CD14-positive monocyte (primary cell): ENCODE measurements around the gene PPT1. TPM values are rescaled to one million over a fixed set of nuclear protein-coding genes. Genes with fewer than 3 reads are reported as not detected.
A peak's percentile ranks its signal among the peaks of the same experiment; 100 is the strongest.

Source experiments
- DNase-seq, 3 donors: peaks; one replicate each; pipeline ENCODE4 v3.0.0-alpha.2; 2011 to 2022
- H2AFZ ChIP-seq: 2 replicates; pipeline ENCODE4 v1.6.0; 2012; ENCODE audit warnings: mild to moderate bottlenecking, low read depth, low read length, inconsistent platforms; ENCODE audit not compliant: insufficient read depth, poor library complexity, severe bottlenecking
- H3K27ac ChIP-seq, 2 donors: 1 replicate in 1 of 2; 2 replicates in 1 of 2; pipeline ENCODE4 v1.5.1; 2012 to 2013; ENCODE audit warnings: low read length in 2 of 2, control low read depth in 1 of 2, inconsistent platforms in 1 of 2, low read depth in 1 of 2, mild to moderate bottlenecking in 1 of 2
- H3K27me3 ChIP-seq, 2 donors: one replicate each; pipeline versions ENCODE4 v1.6.0 to v1.6.1; 2011 to 2013; ENCODE audit warnings: low read length in 2 of 2; ENCODE audit not compliant: control insufficient read depth in 2 of 2, insufficient read depth in 2 of 2
- H3K36me3 ChIP-seq, 2 donors: replicated peaks in 1 of 2; 1 replicate in 1 of 2; 2 replicates in 1 of 2; pipeline versions ENCODE4 v1.5.1 to v1.6.1; 2012 to 2013; ENCODE audit warnings: low read length in 2 of 2, control low read depth in 1 of 2, inconsistent platforms in 1 of 2, mild to moderate bottlenecking in 1 of 2; ENCODE audit not compliant: insufficient read depth in 2 of 2, control insufficient read depth in 1 of 2
- H3K4me1 ChIP-seq, 2 donors: 1 replicate in 1 of 2; 2 replicates in 1 of 2; pipeline versions ENCODE4 v1.5.1 to v1.6.1; 2012 to 2013; ENCODE audit warnings: low read length in 2 of 2, control low read depth in 1 of 2, inconsistent platforms in 1 of 2, mild to moderate bottlenecking in 1 of 2, moderate library complexity in 1 of 2; ENCODE audit not compliant: insufficient read depth in 2 of 2, control insufficient read depth in 1 of 2
- H3K4me2 ChIP-seq: replicated peaks from 2 replicates; pipeline ENCODE3; 2012; ENCODE audit warnings: low read length, moderate library complexity, mild to moderate bottlenecking; ENCODE audit not compliant: poor library complexity, severe bottlenecking; ENCODE audit errors: extremely low read depth
- H3K4me3 ChIP-seq, 3 experiments: fragments of 200-600 bp in 1 of 3; sonication (generic) in 1 of 3; replicated peaks in 1 of 3; 1 replicate in 2 of 3; 2 replicates in 1 of 3; pipeline ENCODE4 v1.5.1; 2011 to 2013; ENCODE audit warnings: low read length in 3 of 3, mild to moderate bottlenecking in 3 of 3, control low read depth in 2 of 3, low read depth in 2 of 3, inconsistent platforms in 1 of 3, moderate library complexity in 1 of 3
- H3K79me2 ChIP-seq: 2 replicates; pipeline ENCODE4 v1.6.0; 2012; ENCODE audit warnings: mild to moderate bottlenecking, control low read depth, inconsistent platforms, low read length, moderate library complexity; ENCODE audit not compliant: insufficient read depth
- H3K9ac ChIP-seq: 2 replicates; pipeline ENCODE4 v1.6.0; 2017; ENCODE audit warnings: low read length, mild to moderate bottlenecking; ENCODE audit not compliant: insufficient read depth, poor library complexity, severe bottlenecking
- H3K9me3 ChIP-seq, 2 donors: replicated peaks in 1 of 2; 1 replicate in 1 of 2; 2 replicates in 1 of 2; pipeline versions ENCODE4 v1.5.1 to v1.6.1; 2012 to 2013; ENCODE audit warnings: low read length in 2 of 2, control low read depth in 1 of 2; ENCODE audit not compliant: control insufficient read depth in 1 of 2, insufficient read depth in 1 of 2
- H4K20me1 ChIP-seq: 2 replicates; pipeline ENCODE4 v1.6.0; 2012; ENCODE audit warnings: mild to moderate bottlenecking, low read length, control low read depth, moderate library complexity; ENCODE audit not compliant: insufficient read depth
- H3K27ac Mint-ChIP-seq, 7 donors: one replicate each; pipeline ENCODE4 v1.8.0; 2020; ENCODE audit warnings: mild to moderate bottlenecking in 7 of 7, mixed read lengths in 7 of 7, moderate library complexity in 6 of 7, inconsistent platforms in 2 of 7
- H3K27me3 Mint-ChIP-seq, 3 donors: one replicate each; pipeline ENCODE4 v1.8.0; 2021 to 2022; ENCODE audit warnings: low read depth in 3 of 3, mild to moderate bottlenecking in 3 of 3, mixed read lengths in 3 of 3, moderate library complexity in 3 of 3, inconsistent platforms in 1 of 3
- H3K36me3 Mint-ChIP-seq, 2 donors: one replicate each; pipeline ENCODE4 v1.8.0; 2020; ENCODE audit warnings: mixed read lengths in 2 of 2, inconsistent platforms in 1 of 2, mild to moderate bottlenecking in 1 of 2
- H3K4me1 Mint-ChIP-seq: one replicate; pipeline ENCODE4 v1.8.0; 2020; ENCODE audit warnings: mild to moderate bottlenecking, mixed read lengths
- H3K4me3 Mint-ChIP-seq, 2 donors: one replicate each; pipeline ENCODE4 v1.8.0; 2020; ENCODE audit warnings: mild to moderate bottlenecking in 2 of 2, mixed read lengths in 2 of 2, moderate library complexity in 1 of 2
- H3K9me3 Mint-ChIP-seq, 7 donors: one replicate each; pipeline ENCODE4 v1.8.0; 2020 to 2022; ENCODE audit warnings: mixed read lengths in 7 of 7, mild to moderate bottlenecking in 6 of 7, moderate library complexity in 6 of 7, inconsistent platforms in 2 of 7
- CTCF ChIP-seq: fragments of 200-600 bp; IDR thresholded peaks from one replicate; pipeline ENCODE4 v1.8.0; 2022; ENCODE audit warnings: antibody characterized with exemption, mild to moderate bottlenecking
- WGBS: methylation state at CpG from one replicate; pipeline ENCODE4 v1.1.5; 2013; ENCODE audit warnings: missing lambda C conversion rate; ENCODE audit not compliant: insufficient coverage; 5-methylcytosine and 5-hydroxymethylcytosine counted together
- intact Hi-C, 2 donors: fragments of 100-400 bp; cut with micrococcal nuclease; formaldehyde crosslinking; loops; one replicate each; pipeline versions ENCODE4 v1.15.0 to v1.15.1; 2023
- polyA plus RNA-seq, 3 donors: library from polyadenylated mRNA; depleted of rRNA in 1 of 3; unstranded in 2 of 3; stranded (reverse) in 1 of 3; fragments of 300-500 nt in 2 of 3; fragments of >200 nt in 1 of 3; fragmentation: Illumina TruSeq in 2 of 3; gene quantifications; 1 replicate in 2 of 3; 2 replicates in 1 of 3; pipeline ENCODE4 v1.2.3, GENCODE V29; 2012 to 2021

The PPT1 gene
- polyA plus RNA-seq, 3 donors, result 166 to 1,143 (median 658) TPM

- 0% methylated on average over 1 of the region's 2 CpGs for WGBS
- Histone ChIP-seq H3K9ac (no peak overlapping the region), H3K4me2 (no peak overlapping the region), H3K4me3 (no peak overlapping the region), H2AFZ (peak overlapping the region; percentile 24), H3K27ac (no peak overlapping the region), H3K27me3 (peaks cover 2 to 6% of the 10 kb centered on the region in 2 donors), H3K4me1 (peaks cover 3 to 8% of the 10 kb centered on the region in 2 donors), H3K36me3 (no peaks in the 10 kb centered on the region), H3K9me3 (no peaks in the 10 kb centered on the region), H3K79me2 (no peaks in the 10 kb centered on the region), H4K20me1 (no peaks in the 10 kb centered on the region)
- H3K27me3 Mint-ChIP-seq, result peaks cover 3 to 9% (median 3%) of the 10 kb centered on the region in 3 donors
- H3K4me1 Mint-ChIP-seq, result peaks cover 16% of the 10 kb centered on the region
- H3K36me3 Mint-ChIP-seq, result no peaks in the 10 kb centered on the region
- no peak overlapping the region for H3K27ac Mint-ChIP-seq
- no peak for DNase-seq
- intact Hi-C loops, result loop anchor here in 1 of 2 donors (5.0 to 10.0 kb wide), 3 partner anchors 195 to 293 kb away; no protein-coding TSS in a partner anchor
- TF ChIP-seq CTCF, result no peak
- H3K4me3 Mint-ChIP-seq, result no peak overlapping the region
- H3K9me3 Mint-ChIP-seq, result peaks cover 0 to 2% (median 0%) of the 10 kb centered on the region in 7 donors
These were observed 45.0 kb upstream of the PPT1 start for GRCh38 chr1:40141878-40142535.

GRCh38 chr1:40140211-40140973 lies 43.3 kb upstream of the PPT1 start:
- no peaks in the 10 kb centered on the region for H3K36me3 Mint-ChIP-seq
- H3K27ac Mint-ChIP-seq, result peak overlapping the region in 3 of 7 donors; percentile 0 to 44 (median 22)
- intact Hi-C loops, result loop anchor here in 1 of 2 donors (5.0 to 10.0 kb wide), 3 partner anchors 197 to 294 kb away; no protein-coding TSS in a partner anchor

More at GRCh38 chr1:40140211-40140973, 43.3 kb upstream of the PPT1 start:
- H3K4me1 Mint-ChIP-seq, result peaks cover 16% of the 10 kb centered on the region
- Histone ChIP-seq H3K36me3 (no peaks in the 10 kb centered on the region), H2AFZ (peak overlapping the region; percentile 43), H3K9me3 (no peaks in the 10 kb centered on the region), H3K79me2 (no peaks in the 10 kb centered on the region), H3K4me2 (no peak overlapping the region), H3K27ac (peak overlapping the region in 1 of 2 donors; percentile 29), H3K9ac (no peak overlapping the region), H3K4me1 (peaks cover 3 to 8% of the 10 kb centered on the region in 2 donors), H3K27me3 (peaks cover 0 to 2% of the 10 kb centered on the region in 2 donors), H3K4me3 (no peak overlapping the region), H4K20me1 (no peaks in the 10 kb centered on the region)
- no peak for TF ChIP-seq CTCF
- H3K9me3 Mint-ChIP-seq, result no peaks in the 10 kb centered on the region
- H3K4me3 Mint-ChIP-seq, result peak overlapping the region in 1 of 2 donors; percentile 46
- 78% methylated on average over 2 of the region's 7 CpGs for WGBS
- H3K27me3 Mint-ChIP-seq, result peaks cover 0 to 7% (median 2%) of the 10 kb centered on the region in 3 donors
- DNase-seq, result no peak
